Right lobe of liver (tissue), 4 donors: ENCODE data around the gene ATG2A.

Source experiments
- CTCF ChIP-seq, 4 donors: fragments of 200-600 bp in 3 of 4; fragments of 450-650 bp in 1 of 4; IDR thresholded peaks; one replicate each; pipeline versions ENCODE4 v1.5.1 to v1.8.0; 2016 to 2022; ENCODE audit warnings: antibody characterized with exemption in 4 of 4, mild to moderate bottlenecking in 2 of 4
- POLR2A ChIP-seq: fragments of 450-650 bp; IDR thresholded peaks from one replicate; pipeline ENCODE4 v1.6.1; 2017; ENCODE audit warnings: antibody characterized with exemption, mild to moderate bottlenecking
- donor health status: DM: no; HTN: no; CAD: no.
- donor health status: DM: no; HTN: no; CAD: no.
- donor health status: DM: no; HTN: yes; CAD: no.

- no peak for TF ChIP-seq CTCF (IDR thresholded peaks at IDR 0.05)
- TF ChIP-seq POLR2A = peak; percentile 47
Observed at GRCh38 chr11:64856382-64857227, 60.4 kb downstream of the ATG2A start.
